ENCODE data around the gene SAMD10. TPM values are rescaled to one million over a fixed set of nuclear protein-coding genes. Genes with fewer than 3 reads are reported as not detected.
A peak's percentile ranks its signal among the peaks of the same experiment; 100 is the strongest.
"Not testable (repeated sequence)": the region's sequence is repeated elsewhere in the genome, so short reads cannot be mapped to it uniquely, and the experiment has no call there.

Gene SAMD10
- total and polyA plus RNA-seq, 8 donors: 1.3 to 7.3 (median 3.6) TPM

DNA sequence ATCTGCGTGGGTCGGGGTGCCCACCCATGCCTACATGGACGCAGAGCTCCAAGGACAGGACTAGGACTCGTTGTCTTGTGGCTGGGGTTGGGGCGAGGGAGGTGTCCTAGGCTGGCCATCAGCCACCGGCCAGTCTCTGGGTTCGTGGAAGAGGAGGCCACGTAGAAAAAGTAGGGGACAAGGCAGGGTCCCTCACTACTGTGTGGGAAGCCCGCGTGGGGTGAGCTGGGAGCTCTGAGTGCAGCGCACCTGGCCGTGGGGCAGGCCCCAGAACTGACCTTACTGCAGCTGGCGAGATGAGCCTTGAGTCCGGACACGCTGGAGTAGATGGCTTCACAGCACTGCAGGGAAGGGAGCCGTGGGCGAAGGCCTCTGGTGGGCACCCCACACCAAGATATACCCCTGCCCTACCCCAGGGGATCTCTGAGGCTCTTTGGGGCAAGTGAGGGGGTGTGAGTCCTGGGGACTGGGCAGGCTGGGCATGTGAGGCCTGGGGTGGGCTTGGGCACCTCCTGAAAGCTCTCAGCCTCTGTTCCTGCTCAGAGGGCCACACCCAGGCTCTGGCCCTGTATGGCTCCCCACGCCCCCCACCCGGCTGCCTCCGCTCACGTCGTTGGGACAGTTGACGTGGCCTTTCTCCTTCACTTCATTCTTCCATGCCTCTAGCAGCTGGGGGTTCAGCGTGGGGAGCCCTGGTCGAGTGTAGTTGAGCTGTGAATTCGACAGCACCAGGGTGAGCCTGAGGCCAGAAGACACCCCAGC lies 17.6 kb downstream of the SAMD10 start:
- no peak overlapping the region for H3K4me3 ChIP-seq
- peaks cover 0 to 5% (median 0%) of the 10 kb centered on the region in 3 donors for H3K4me1 ChIP-seq
- H3K27ac ChIP-seq: no peak overlapping the region
- H3K27me3 ChIP-seq: no peaks in the 10 kb centered on the region
- TF ChIP-seq, protein P1, sequence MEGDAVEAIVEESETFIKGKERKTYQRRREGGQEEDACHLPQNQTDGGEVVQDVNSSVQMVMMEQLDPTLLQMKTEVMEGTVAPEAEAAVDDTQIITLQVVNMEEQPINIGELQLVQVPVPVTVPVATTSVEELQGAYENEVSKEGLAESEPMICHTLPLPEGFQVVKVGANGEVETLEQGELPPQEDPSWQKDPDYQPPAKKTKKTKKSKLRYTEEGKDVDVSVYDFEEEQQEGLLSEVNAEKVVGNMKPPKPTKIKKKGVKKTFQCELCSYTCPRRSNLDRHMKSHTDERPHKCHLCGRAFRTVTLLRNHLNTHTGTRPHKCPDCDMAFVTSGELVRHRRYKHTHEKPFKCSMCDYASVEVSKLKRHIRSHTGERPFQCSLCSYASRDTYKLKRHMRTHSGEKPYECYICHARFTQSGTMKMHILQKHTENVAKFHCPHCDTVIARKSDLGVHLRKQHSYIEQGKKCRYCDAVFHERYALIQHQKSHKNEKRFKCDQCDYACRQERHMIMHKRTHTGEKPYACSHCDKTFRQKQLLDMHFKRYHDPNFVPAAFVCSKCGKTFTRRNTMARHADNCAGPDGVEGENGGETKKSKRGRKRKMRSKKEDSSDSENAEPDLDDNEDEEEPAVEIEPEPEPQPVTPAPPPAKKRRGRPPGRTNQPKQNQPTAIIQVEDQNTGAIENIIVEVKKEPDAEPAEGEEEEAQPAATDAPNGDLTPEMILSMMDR (IDR thresholded peaks at IDR 0.05): no peak
- H3K9me3 ChIP-seq: no peaks in the 10 kb centered on the region
- ATAC-seq (no peak), DNase-seq (peak in 2 of 6 donors; percentile 30 to 72), FAIRE-seq (no peak)
- intact Hi-C loops (cut with DNase I): loop anchor here in 1 of 3 donors (10.0 kb wide), 1 partner anchor 417 kb away; the partner anchor contains the start of gene SRMS
- peaks cover 0 to 36% (median 11%) of the 10 kb centered on the region in 3 donors for H3K36me3 ChIP-seq
- WGBS, 2 donors: 92 to 93% methylated on average over 26 of the region's 26 CpGs

DNA sequence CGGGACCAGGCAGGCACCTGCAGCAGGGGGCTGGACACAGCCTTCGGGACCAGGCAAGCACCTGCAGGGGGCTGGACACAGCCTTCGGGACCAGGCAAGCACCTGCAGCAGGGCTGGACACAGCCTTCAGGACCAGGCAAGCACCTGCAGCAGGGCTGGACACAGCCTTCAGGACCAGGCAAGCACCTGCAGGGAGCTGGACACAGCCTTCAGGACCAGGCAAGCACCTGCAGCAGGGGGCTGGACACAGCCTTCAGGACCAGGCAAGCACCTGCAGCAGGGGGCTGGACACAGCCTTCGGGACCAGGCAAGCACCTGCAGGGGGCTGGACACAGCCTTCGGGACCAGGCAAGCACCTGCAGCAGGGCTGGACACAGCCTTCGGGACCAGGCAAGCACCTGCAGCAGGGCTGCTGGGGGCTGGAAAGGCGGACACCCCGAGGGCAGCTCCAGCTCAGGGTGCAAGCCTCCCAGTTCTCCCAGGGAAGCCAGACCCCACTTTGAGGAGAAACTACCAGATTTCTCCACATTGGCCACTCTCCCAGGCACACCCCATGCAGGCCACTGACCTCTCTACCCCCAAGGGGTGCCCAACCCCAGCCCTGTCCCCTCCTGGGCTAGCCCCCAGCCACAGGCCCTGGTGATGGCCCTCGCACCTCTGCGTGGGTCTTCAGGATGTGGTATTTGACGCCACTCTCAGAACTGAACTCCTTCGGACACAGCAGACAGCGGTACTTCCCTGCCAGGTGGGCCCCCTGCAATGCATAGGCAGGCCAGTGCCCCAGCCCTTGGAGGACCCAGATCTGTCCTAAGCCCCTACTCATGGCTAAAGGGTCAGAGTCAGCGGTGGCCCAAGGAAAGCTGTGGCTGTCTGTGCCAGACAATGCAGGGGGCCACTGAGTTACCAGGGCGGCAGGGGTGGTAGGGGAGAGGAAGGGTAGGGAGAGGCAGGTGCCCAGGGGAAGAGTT lies 18.5 kb downstream of the SAMD10 start:
- H3K27me3 ChIP-seq, H3K27ac ChIP-seq, H3K4me1 ChIP-seq, H3K9me3 ChIP-seq, H3K4me3 ChIP-seq, FAIRE-seq, ATAC-seq: not testable (repeated sequence)
- 92 to 94% methylated on average over 15 of the region's 15 CpGs for WGBS, 2 donors
- peak in 2 of 6 donors; percentile 32 to 63 for DNase-seq
- peaks cover 0 to 36% (median 11%) of the 10 kb centered on the region in 3 donors for H3K36me3 ChIP-seq
- intact Hi-C loops (cut with DNase I): loop anchor here in 1 of 3 donors (10.0 kb wide), 1 partner anchor 416 kb away; the partner anchor contains the start of gene SRMS

DNA sequence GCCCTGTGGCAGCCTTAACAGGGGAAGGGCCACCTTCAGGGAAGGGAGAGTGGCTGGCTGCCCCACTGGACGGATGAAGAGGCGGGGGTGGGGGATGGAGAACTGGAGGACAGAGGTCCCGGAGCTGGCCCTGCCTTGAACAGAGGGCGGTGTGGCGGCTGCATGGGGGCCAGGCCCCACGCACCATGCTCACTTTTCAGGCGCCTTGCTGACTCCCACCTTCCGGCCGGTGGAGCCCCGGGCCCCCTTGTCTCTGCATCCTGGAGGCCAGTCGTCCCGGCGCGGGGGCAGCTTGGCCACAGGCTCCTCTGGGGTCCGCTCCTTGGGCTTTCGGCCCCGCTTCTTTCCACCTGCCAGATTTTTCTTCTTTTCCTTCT lies 19.8 kb downstream of the SAMD10 start:
- Histone ChIP-seq H3K36me3 (peaks cover 0 to 36% (median 11%) of the 10 kb centered on the region in 3 donors), H3K4me3 (no peak overlapping the region), H3K27ac (no peak overlapping the region), H3K27me3 (no peaks in the 10 kb centered on the region), H3K9me3 (no peaks in the 10 kb centered on the region), H3K4me1 (peaks cover 0 to 9% (median 2%) of the 10 kb centered on the region in 3 donors)
- TF ChIP-seq, protein P1 (IDR thresholded peaks at IDR 0.05): no peak
- WGBS, 2 donors: 94 to 99% methylated on average over 17 of the region's 17 CpGs
- intact Hi-C loops (cut with DNase I): loop anchor here in 1 of 3 donors (10.0 kb wide), 1 partner anchor 415 kb away; the partner anchor contains the start of gene SRMS
- no peak for FAIRE-seq
- ATAC-seq: no peak
- DNase-seq: peak in 2 of 6 donors; percentile 39 to 71

DNA sequence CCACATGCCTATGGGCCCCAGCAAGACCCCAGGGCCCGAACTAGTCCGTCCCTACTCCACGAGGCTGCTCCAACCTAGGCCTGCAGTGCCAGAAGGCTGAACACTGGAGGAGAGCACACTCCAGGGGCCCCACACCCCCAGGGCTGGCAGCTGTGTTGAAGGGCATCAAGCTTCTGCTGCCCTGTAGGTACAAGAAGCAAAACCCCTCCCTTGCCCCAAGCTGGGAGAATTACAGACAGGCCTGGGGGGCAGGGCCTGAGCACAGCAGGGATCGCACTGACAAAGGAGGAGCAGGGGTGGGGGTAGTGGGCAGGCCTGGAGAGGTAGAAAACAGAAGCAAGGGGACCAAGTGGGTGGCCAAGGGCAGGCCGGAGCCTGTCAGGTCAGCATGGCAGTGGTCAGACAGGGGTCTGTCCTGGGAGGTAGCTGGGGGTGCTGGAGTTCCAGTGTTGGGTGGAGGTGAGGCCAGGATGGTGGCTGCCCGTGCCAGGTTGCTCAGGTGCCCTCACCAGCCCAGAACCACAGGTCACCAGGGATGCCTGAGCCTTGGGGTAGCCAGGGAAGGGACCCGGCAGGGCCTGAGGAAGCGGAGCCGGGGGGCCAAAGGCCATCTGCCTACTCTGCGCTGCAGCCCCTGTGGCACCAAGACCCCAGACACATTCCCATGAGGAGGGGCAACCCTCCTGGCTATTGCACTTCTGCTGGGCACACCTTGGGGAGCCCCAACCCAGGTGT lies 20.3 kb downstream of the SAMD10 start:
- H3K4me1 ChIP-seq: peaks cover 0 to 14% (median 8%) of the 10 kb centered on the region in 3 donors
- H3K36me3 ChIP-seq: peaks cover 0 to 34% (median 11%) of the 10 kb centered on the region in 3 donors
- ATAC-seq (no peak), DNase-seq (peak in 3 of 6 donors; percentile 12 to 78 (median 45)), FAIRE-seq (no peak)
- no peak overlapping the region for H3K27ac ChIP-seq
- intact Hi-C loops (cut with DNase I): no loop called here
- TF ChIP-seq, protein P1 (IDR thresholded peaks at IDR 0.05): no peak
- H3K27me3 ChIP-seq: no peaks in the 10 kb centered on the region
- 91 to 97% methylated on average over 10 of the region's 10 CpGs for WGBS, 2 donors
- no peaks in the 10 kb centered on the region for H3K9me3 ChIP-seq
- no peak overlapping the region for H3K4me3 ChIP-seq
